OCI-LY1 (cell line): ENCODE measurements around the gene EXOC3L1.

ENCODE experiments used
- CTCF ChIP-seq: fragments of 200-600 bp; sonication (generic), shearing (Covaris generic); IDR thresholded peaks from 2 replicates; pipeline ENCODE4 v1.5.1; 2017; ENCODE audit warnings: mild to moderate bottlenecking, antibody characterized with exemption, low read length, moderate library complexity, mixed read lengths
- EZH2 ChIP-seq: fragments of 200-600 bp; sonication (generic), shearing (Covaris generic); IDR thresholded peaks from 2 replicates; pipeline ENCODE4 v1.8.0; 2017; ENCODE audit warnings: borderline replicate concordance, mixed run types, mild to moderate bottlenecking, antibody characterized with exemption, low read length, moderate library complexity, mixed read lengths

- TF ChIP-seq EZH2, result no peak
- TF ChIP-seq CTCF, result no peak
Measured at GRCh38 chr16:67170168-67170948, 19.6 kb downstream of the EXOC3L1 start, which contains the start of gene NOL3.
